Testis (tissue), 3 donors: Measurements from ENCODE around the gene JMJD6. TPM values are rescaled to one million over a fixed set of nuclear protein-coding genes. Genes with fewer than 3 reads are reported as not detected.
"Not testable (repeated sequence)": the region's sequence is repeated elsewhere in the genome, so short reads cannot be mapped to it uniquely, and the experiment has no call there.

Source experiments
- DNase-seq: peaks from one replicate; pipeline ENCODE4 v3.0.0-alpha.2; 2019
- H3K27ac ChIP-seq, 2 donors: fragments of 200-600 bp; sonication (generic); one replicate each; pipeline ENCODE4 v1.5.1; 2019
- H3K27me3 ChIP-seq: fragments of 200-600 bp; sonication (generic); one replicate; pipeline ENCODE4 v1.5.1; 2019
- H3K36me3 ChIP-seq: fragments of 200-600 bp; sonication (generic); one replicate; pipeline ENCODE4 v1.5.1; 2017; ENCODE audit warnings: low read depth; ENCODE audit errors: missing control alignments
- H3K4me1 ChIP-seq: fragments of 200-600 bp; sonication (generic); one replicate; pipeline ENCODE4 v1.5.1; 2019
- H3K4me3 ChIP-seq, 2 donors: fragments of 200-600 bp; sonication (generic); one replicate each; pipeline ENCODE4 v1.5.1; 2017 to 2019
- H3K9me3 ChIP-seq: fragments of 200-600 bp; sonication (generic); one replicate; pipeline ENCODE4 v1.5.1; 2017
- POLR2A ChIP-seq: fragments of 450-650 bp; IDR thresholded peaks from one replicate; pipeline ENCODE4 v1.6.1; 2017; ENCODE audit warnings: antibody characterized with exemption, mild to moderate bottlenecking, moderate library complexity
- whole genome bisulfite sequencing, 2 donors: methylation state at CpG; one replicate each; pipeline ENCODE4 v1.1.5; 2018; 5-methylcytosine and 5-hydroxymethylcytosine counted together
- intact Hi-C: fragments of 100-400 bp; cut with DNase I; formaldehyde crosslinking; loops from one replicate; pipeline ENCODE4 v1.15.1; 2023; ENCODE audit warnings: low total_unique reads
- polyA plus RNA-seq: library from polyadenylated mRNA; stranded (reverse); fragments of 350-450 nt; fragmentation: Illumina TruSeq; extraction: RNeasy Lipid Tissue Mini Kit (QIAGEN cat#74804); gene quantifications from one replicate; pipeline ENCODE4 v1.2.3, GENCODE V29; 2014; ENCODE audit warnings: low read depth, low replicate concordance; ENCODE audit not compliant: insufficient read depth
- total RNA-seq, 2 donors: library from RNA; depleted of rRNA; stranded (reverse); fragments of >200 nt; gene quantifications; one replicate each; pipeline ENCODE4 v1.2.3, GENCODE V29; 2016
- TF ChIP-seq, protein P1 (sequence below), 3 experiments: fragments of 450-650 bp in 2 of 3; fragments of 200-600 bp in 1 of 3; sonication (generic) in 1 of 3; IDR thresholded peaks; one replicate each; pipeline ENCODE4 v1.5.1; 2016 to 2019; ENCODE audit warnings: antibody characterized with exemption in 3 of 3, mild to moderate bottlenecking in 2 of 3, moderate library complexity in 1 of 3

The JMJD6 gene
- total and polyA plus RNA-seq, 3 donors from 2014 or later, result 31.7 to 44.6 (median 40.5) TPM

DNA sequence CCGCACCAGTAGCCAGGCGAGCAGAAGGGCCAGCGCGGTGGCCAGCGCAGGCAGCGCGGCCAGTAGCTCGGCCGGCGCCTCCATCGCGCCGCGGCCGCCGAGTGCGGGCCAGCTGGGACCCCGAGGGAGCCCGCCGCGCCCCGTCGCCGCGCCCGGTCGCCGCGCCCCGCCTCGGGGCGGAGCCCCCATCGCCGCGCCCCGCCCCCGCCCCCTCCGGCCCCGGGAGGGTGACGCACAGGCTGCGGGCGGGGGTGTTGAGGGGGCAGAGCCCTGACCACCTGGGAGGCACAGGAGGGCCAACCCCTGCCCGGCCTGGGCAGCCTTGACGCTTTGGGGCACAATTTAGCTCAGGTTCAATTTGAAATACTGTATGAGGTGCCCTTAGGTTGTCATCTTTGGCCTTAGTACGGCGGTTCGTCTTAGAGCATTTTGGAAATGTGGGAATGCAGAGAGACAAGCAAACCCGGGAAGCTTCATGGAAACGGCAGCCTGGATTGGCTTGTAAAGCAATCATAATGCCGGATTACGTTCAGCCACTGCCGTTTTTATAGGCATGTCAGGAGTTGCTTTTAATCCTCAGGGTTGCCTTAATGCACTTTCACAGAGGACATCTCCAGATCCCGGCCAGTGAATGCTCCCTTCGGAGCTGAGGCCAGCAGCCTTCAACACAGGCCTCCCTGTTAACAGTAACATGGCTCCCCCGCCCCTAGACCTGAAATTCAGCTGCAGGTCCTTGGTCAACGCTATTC, 15.4 kb downstream of the JMJD6 start, which contains the start of gene MXRA7:
Gene MXRA7, minus strand, starts transcription at position 103 of the 749 bp plus-strand sequence. Its CDS starts 19 bp downstream, at position 84.
- Histone ChIP-seq H3K27ac (peak within 1 kb of the TSS; percentile 93 to 96), H3K4me1 (peaks cover 37% of the 10 kb centered on the region), H3K27me3 (no peaks in the 10 kb centered on the region), H3K9me3 (no peaks in the 10 kb centered on the region), H3K4me3 (peak within 1 kb of the TSS; percentile 77 to 85), H3K36me3 (no peaks in the 10 kb centered on the region)
- intact Hi-C loops, result no loop called here
- whole genome bisulfite sequencing, 2 donors, result 5 to 8% methylated on average over 8 to 16 of the region's 56 CpGs
- peak; percentile 78 for DNase-seq
- TF ChIP-seq, protein P1, sequence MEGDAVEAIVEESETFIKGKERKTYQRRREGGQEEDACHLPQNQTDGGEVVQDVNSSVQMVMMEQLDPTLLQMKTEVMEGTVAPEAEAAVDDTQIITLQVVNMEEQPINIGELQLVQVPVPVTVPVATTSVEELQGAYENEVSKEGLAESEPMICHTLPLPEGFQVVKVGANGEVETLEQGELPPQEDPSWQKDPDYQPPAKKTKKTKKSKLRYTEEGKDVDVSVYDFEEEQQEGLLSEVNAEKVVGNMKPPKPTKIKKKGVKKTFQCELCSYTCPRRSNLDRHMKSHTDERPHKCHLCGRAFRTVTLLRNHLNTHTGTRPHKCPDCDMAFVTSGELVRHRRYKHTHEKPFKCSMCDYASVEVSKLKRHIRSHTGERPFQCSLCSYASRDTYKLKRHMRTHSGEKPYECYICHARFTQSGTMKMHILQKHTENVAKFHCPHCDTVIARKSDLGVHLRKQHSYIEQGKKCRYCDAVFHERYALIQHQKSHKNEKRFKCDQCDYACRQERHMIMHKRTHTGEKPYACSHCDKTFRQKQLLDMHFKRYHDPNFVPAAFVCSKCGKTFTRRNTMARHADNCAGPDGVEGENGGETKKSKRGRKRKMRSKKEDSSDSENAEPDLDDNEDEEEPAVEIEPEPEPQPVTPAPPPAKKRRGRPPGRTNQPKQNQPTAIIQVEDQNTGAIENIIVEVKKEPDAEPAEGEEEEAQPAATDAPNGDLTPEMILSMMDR (IDR thresholded peaks at IDR 0.05), result no peak
- TF ChIP-seq POLR2A, result no peak

DNA sequence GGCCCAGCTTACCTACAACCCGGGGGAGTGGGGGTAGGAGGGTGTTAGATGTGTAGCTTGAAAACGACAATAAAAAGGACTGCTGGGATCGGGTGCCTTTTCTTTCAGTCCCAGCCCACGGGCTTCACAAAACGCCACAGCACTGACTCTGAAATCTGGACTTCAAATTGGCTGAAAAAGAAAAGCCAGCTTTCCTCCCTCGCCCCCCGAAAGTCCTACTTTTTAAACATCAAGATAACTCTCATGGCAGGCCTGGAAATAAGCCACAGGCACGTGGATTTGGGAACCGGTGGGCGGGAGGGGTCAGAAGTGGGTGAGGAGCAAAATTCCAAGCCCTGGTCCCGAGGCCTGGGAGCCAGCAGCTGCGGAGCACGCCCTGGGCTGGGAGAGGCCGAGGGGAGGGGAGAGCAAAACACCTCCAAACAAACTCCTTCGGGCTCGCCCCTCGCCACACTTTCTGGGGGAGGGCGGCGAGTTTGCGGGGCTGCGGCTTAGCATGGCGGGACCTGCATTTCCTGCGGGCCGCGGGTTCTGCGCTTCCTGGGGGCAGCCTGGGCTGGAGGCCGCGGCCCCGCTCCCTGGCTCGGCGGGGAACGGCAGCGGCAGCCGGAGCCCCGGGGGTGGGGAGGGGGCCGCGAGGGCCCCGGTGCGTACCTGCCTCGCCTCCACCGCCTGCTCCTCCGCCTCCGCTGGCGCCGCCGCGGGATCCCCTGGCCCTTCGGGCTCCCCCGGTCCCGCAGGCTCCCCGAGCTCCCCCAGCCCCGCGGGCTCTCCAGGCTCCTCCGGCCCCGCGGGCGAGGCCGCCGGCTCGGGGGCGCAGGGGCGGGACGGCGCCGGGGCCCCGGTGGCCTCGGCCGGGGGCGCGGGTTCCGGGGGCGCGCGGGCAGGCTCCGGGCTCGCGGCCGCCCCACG, 16.2 kb downstream of the JMJD6 start:
- peak overlapping the region; percentile 93 to 96 for H3K27ac ChIP-seq
- H3K4me1 ChIP-seq, result peaks cover 34% of the 10 kb centered on the region
- H3K4me3 ChIP-seq, result peak overlapping the region; percentile 77 to 85
- not testable (repeated sequence) for DNase-seq, H3K36me3 ChIP-seq, H3K9me3 ChIP-seq, H3K27me3 ChIP-seq
- intact Hi-C loops, result loop anchor here (10.0 kb wide), 1 partner anchor 185 kb away; no protein-coding TSS in a partner anchor
- 0% methylated on average over 18 to 29 of the region's 79 CpGs for WGBS, 2 donors

DNA sequence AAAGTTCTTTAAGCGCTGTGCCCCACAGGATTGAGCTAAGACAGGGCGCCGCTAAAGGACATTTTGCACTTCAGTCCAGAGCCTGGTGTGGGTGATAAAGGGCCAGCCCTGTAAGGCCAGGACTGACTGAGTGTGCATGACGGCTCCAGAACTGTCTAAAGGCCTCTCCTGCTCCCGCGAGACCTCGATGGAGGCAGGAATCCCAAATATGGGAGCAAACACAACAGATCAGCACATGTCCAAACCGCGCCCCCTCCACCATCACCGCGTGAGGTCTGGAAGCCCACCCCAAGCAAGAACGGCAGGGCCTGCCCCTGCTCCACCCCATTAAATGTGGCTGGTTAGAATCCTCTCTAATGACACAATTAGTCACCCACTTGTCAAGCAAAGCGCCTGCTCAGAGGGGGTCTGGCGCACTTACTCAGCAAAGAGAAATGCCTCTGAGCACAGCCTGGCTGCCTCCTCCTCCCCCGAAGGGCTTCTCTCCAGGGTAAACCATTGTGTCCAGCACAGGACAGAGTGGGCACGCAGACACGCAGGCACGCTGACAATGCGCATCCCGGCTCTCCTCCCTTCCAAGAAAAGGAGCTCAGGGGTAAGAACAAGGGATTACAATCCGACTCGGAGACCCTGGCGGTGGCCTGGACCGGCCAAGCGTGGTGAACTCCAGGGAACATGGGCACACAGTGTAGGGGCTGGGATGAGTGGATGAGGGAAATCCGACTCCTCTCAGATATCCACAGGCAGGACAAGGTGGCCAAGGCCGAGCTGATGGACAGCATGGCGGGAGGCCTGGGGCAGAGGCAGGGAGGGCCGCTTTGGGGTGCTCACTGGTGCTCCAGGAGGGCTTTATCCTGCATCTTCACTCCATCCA, 17.1 kb downstream of the JMJD6 start:
- H3K4me1 ChIP-seq, result peaks cover 34% of the 10 kb centered on the region
- intact Hi-C loops, result loop anchor here (10.0 kb wide), 1 partner anchor 185 kb away; no protein-coding TSS in a partner anchor

DNA sequence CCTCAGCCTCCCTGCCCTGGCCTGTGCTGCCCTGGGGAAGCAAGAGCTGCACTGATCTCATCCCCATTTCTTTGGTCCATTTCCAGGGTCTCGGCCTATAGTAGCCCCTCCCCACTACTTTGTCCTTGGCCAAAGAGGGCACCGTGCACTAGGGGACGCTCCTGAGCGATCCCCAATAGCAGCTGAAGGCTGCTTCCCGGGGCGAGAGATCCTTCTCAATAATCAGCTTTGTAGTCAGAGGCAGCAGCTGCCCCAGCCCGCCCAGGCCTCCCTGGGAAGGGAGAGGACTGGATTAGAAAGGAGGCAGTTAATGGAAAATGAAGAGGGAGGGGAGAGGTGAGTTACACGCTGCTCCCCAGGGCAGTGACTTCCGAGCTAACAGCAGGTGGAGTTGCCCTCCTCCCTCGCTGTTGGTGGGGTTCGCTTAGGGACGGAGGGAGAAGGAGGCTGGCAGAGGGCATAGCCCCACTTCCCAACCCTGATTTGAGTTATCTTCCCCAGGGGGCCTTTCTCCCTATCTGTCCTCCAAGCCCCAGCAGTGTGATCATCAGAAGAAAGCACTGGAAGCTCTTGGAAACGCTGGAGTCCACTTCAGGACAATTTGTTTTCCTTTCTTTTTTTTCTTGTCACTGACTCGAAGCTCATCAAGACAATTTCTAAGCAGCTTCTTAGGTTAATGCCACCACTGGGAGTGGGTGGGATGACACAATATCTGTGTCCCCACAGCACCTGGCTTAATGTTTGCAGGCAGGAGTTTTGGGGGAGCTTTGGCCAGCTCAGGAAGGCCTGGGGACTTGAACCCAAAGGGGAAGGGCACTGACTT, 18.2 kb downstream of the JMJD6 start:
- WGBS, 2 donors, result 18 to 27% methylated on average over 12 to 14 of the region's 14 CpGs

More for the DNA sequence above, 17.1 kb downstream of the JMJD6 start:
- Histone ChIP-seq H3K9me3 (no peaks in the 10 kb centered on the region), H3K36me3 (no peaks in the 10 kb centered on the region), H3K4me3 (peak overlapping the region; percentile 77 to 85), H3K27me3 (no peaks in the 10 kb centered on the region), H3K27ac (peak overlapping the region; percentile 93 to 96)
- peak; percentile 94 for DNase-seq
- no peak for TF ChIP-seq POLR2A
- TF ChIP-seq, protein P1 (IDR thresholded peaks at IDR 0.05), result no peak
- 2 to 13% methylated on average over 22 to 29 of the region's 29 CpGs for WGBS, 2 donors

More for the DNA sequence above, 18.2 kb downstream of the JMJD6 start:
- DNase-seq, result peak; percentile 67
- intact Hi-C loops, result loop anchor here (10.0 kb wide), 1 partner anchor 183 kb away; no protein-coding TSS in a partner anchor
- H3K4me1 ChIP-seq, result peaks cover 41% of the 10 kb centered on the region
- H3K27ac ChIP-seq, result peak overlapping the region; percentile 93 to 96
- no peaks in the 10 kb centered on the region for H3K27me3 ChIP-seq
- H3K36me3 ChIP-seq, result no peaks in the 10 kb centered on the region
- no peaks in the 10 kb centered on the region for H3K9me3 ChIP-seq
- TF ChIP-seq, protein P1 (IDR thresholded peaks at IDR 0.05), result peak in 1 of 3 experiments; percentile 37
- no peak for TF ChIP-seq POLR2A
- peak overlapping the region in 1 of 2 donors; percentile 85 for H3K4me3 ChIP-seq
